SK-N-MC (cell line): ENCODE data around the gene DYNC2LI1.

Experiments used
- DNase-seq: peaks from one replicate; pipeline ENCODE4 v3.0.0-alpha.2; 2011; ENCODE audit warnings: low read depth, low spot score
- H3K27ac ChIP-seq: fragments of 200-600 bp; sonication (generic); 2 replicates; pipeline ENCODE4 v1.5.1; 2016; ENCODE audit warnings: mixed run types
- H3K36me3 ChIP-seq: fragments of 200-600 bp; sonication (generic); 2 replicates; pipeline ENCODE4 v1.6.1; 2017; ENCODE audit warnings: antibody characterized with exemption, low read length, mixed read lengths; ENCODE audit not compliant: insufficient read depth
- H3K4me3 ChIP-seq: fragments of 200-600 bp; sonication (generic); 2 replicates; pipeline ENCODE4 v1.5.1; 2016
- H3K9ac ChIP-seq: fragments of 200-600 bp; sonication (generic); 2 replicates; pipeline ENCODE4 v1.8.0; 2017; ENCODE audit warnings: mixed run types, mixed read lengths; ENCODE audit not compliant: insufficient read length
- H3K9me3 ChIP-seq: fragments of 200-600 bp; sonication (generic); 2 replicates; pipeline ENCODE4 v1.6.1; 2017; ENCODE audit warnings: low read depth, mild to moderate bottlenecking, antibody characterized with exemption, low read length, moderate library complexity, mixed read lengths
- EZH2 ChIP-seq: fragments of 200-600 bp; sonication (generic); IDR thresholded peaks from one replicate; pipeline ENCODE4 v1.6.1; 2017; ENCODE audit warnings: antibody characterized with exemption
- FOXP2 ChIP-seq: optimal IDR thresholded peaks from 2 replicates; pipeline ENCODE3; 2011; ENCODE audit warnings: mild to moderate bottlenecking, moderate library complexity; ENCODE audit not compliant: insufficient read depth; ENCODE audit errors: extremely low read length, control extremely low read depth
- POLR2AphosphoS5 ChIP-seq: IDR thresholded peaks from 2 replicates; pipeline ENCODE4 v1.6.1; 2012; ENCODE audit warnings: mild to moderate bottlenecking, low read depth, low read length, borderline replicate concordance

DYNC2LI1 gene

GRCh38 chr2:43796206-43796605, 22.4 kb downstream of the DYNC2LI1 start:
- TF ChIP-seq FOXP2 (no peak), POLR2AphosphoS5 (no peak), EZH2 (no peak)
- no peaks in the 10 kb centered on the region; the same call in 1 of the 2 replicates for H3K36me3 ChIP-seq

DNA sequence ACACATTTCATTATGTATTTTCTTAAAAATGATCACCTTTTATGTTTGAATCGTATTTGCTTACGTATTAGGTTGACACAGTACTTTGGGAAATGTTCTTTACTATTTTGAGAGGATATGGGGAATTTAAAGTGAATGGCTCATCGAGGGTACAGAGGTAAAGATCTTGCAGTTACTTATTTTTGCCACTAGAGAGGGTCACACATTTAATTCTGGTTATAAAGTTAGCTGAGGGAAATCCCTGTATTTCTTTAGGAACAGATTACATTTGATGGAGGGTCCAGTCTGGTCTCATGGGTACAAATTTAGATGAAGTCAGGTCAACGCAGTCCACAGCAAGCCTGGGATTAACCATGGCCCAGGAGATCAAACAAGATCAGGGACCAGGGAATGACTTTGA, 24.5 kb downstream of the DYNC2LI1 start:
- no peak for DNase-seq
- Histone ChIP-seq H3K9me3 (no peaks in the 10 kb centered on the region), H3K27ac (no peak overlapping the region), H3K9ac (no peak overlapping the region), H3K36me3 (no peaks in the 10 kb centered on the region), H3K4me3 (no peak overlapping the region)
- no peak for TF ChIP-seq POLR2AphosphoS5
- TF ChIP-seq FOXP2 = no peak
- TF ChIP-seq EZH2 = no peak

More at GRCh38 chr2:43796206-43796605, 22.4 kb downstream of the DYNC2LI1 start:
- no peak for DNase-seq
- no peak overlapping the region for H3K9ac ChIP-seq
- no peak overlapping the region for H3K4me3 ChIP-seq
- H3K27ac ChIP-seq = no peak overlapping the region
- H3K9me3 ChIP-seq = no peaks in the 10 kb centered on the region

DNA sequence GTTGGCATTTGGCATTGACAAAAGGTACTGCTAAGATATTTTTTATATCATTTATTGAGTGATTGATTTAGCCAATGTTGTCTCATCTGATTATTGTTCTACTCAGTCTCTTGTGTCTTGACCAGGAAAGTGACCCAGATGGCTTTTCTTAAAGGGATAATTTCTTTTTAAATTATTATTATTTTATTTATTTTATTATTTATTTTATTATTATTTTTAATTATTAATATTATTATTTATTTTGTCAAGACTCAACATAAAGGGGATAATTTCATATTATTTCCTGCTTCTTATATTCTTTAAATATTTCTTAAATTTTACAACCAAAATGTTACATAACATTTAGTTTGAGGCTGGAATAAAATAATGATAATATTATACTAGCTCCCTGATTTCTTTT, 27.1 kb downstream of the DYNC2LI1 start:
- H3K9me3 ChIP-seq = no peaks in the 10 kb centered on the region
- TF ChIP-seq FOXP2 (no peak), EZH2 (no peak), POLR2AphosphoS5 (no peak)
- peaks cover 3% of the 10 kb centered on the region for H3K36me3 ChIP-seq
- H3K4me3 ChIP-seq = no peak overlapping the region
- H3K27ac ChIP-seq = no peak overlapping the region
- H3K9ac ChIP-seq = no peak overlapping the region
- DNase-seq = no peak

GRCh38 chr2:43802135-43802534, 28.3 kb downstream of the DYNC2LI1 start:
- Histone ChIP-seq H3K9ac (no peak overlapping the region), H3K9me3 (no peaks in the 10 kb centered on the region), H3K36me3 (peaks cover 3% of the 10 kb centered on the region), H3K4me3 (no peak overlapping the region), H3K27ac (no peak overlapping the region)
- TF ChIP-seq FOXP2 = no peak
- DNase-seq = no peak

GRCh38 chr2:43803113-43803512, 29.3 kb downstream of the DYNC2LI1 start:
- Histone ChIP-seq H3K9ac (no peak overlapping the region), H3K36me3 (peaks cover 3% of the 10 kb centered on the region), H3K27ac (no peak overlapping the region), H3K4me3 (no peak overlapping the region), H3K9me3 (no peaks in the 10 kb centered on the region)
- TF ChIP-seq POLR2AphosphoS5 (no peak), EZH2 (no peak), FOXP2 (no peak)
- no peak for DNase-seq

- Histone ChIP-seq H3K36me3 (peaks cover 3% of the 10 kb centered on the region), H3K9ac (no peak overlapping the region), H3K4me3 (no peak overlapping the region), H3K9me3 (no peaks in the 10 kb centered on the region), H3K27ac (no peak overlapping the region)
- TF ChIP-seq POLR2AphosphoS5 (no peak), FOXP2 (no peak), EZH2 (no peak)
- DNase-seq = no peak
Observed at GRCh38 chr2:43806719-43807031, 32.8 kb downstream of the DYNC2LI1 start.

GRCh38 chr2:43810452-43810851, 36.6 kb downstream of the DYNC2LI1 start:
- Histone ChIP-seq H3K9ac (no peak overlapping the region), H3K36me3 (peaks cover 2% of the 10 kb centered on the region), H3K9me3 (no peaks in the 10 kb centered on the region), H3K27ac (no peak overlapping the region), H3K4me3 (no peak overlapping the region)
- TF ChIP-seq EZH2 = no peak
- no peak for TF ChIP-seq POLR2AphosphoS5
- no peak for TF ChIP-seq FOXP2
- no peak for DNase-seq

- H3K9me3 ChIP-seq = no peaks in the 10 kb centered on the region
- no peak overlapping the region for H3K9ac ChIP-seq
- no peaks in the 10 kb centered on the region; the same call in 1 of the 2 replicates for H3K36me3 ChIP-seq
- no peak for DNase-seq
- H3K27ac ChIP-seq = no peak overlapping the region
- TF ChIP-seq POLR2AphosphoS5 = no peak
- TF ChIP-seq EZH2 = no peak
- TF ChIP-seq FOXP2 = no peak
- H3K4me3 ChIP-seq = no peak overlapping the region
Observed at GRCh38 chr2:43810888-43811287, 37.0 kb downstream of the DYNC2LI1 start.

GRCh38 chr2:43812006-43812405, 38.2 kb downstream of the DYNC2LI1 start:
- Histone ChIP-seq H3K9ac (no peak overlapping the region), H3K27ac (no peak overlapping the region), H3K4me3 (no peak overlapping the region), H3K36me3 (no peaks in the 10 kb centered on the region), H3K9me3 (no peaks in the 10 kb centered on the region)
- TF ChIP-seq FOXP2 (no peak), EZH2 (no peak), POLR2AphosphoS5 (no peak)
- no peak for DNase-seq

- no peak for TF ChIP-seq POLR2AphosphoS5
- TF ChIP-seq FOXP2 = no peak
- no peak for TF ChIP-seq EZH2
- no peaks in the 10 kb centered on the region for H3K9me3 ChIP-seq
- no peak overlapping the region for H3K4me3 ChIP-seq
- H3K9ac ChIP-seq = no peak overlapping the region
- no peak for DNase-seq
- H3K27ac ChIP-seq = no peak overlapping the region
- H3K36me3 ChIP-seq = no peaks in the 10 kb centered on the region
Observed at GRCh38 chr2:43812947-43813346, 39.1 kb downstream of the DYNC2LI1 start.
